ENCODE results near the gene TSPAN18.

TSPAN18 gene

DNA sequence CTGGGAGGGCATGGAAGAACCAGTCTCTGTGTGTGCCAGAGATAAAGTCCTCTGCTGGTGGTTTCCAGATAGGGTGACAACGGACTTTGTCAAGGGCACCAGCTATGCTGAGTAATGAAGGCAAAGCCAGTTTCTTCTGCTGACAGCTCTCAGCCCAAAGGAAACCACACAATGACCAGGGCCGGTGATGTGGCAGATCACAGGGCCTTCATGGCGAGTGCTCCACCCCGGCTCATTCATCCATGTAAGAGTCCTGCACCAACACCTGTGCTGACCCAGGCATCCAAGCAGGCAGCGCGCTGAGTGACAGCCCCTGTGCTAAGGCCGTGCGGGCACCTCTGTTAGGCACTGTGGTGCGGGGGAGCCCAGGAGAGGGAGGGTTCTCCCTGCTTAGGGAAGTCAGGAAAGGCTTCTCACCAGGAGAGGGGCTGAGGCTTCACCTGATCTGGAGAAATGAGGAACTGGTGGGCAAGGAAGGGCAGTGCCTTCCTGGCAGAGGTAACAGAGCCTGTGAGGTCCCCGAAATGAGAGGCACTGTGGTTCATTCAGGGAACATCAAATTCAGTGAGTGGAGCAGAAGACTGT is 190.1 kb downstream of the TSPAN18 start:
- no peak for DNase-seq (ENCODE audit: low spot score)

- DNase-seq (ENCODE audit: low spot score): no peak
Observed at GRCh38 chr11:44917741-44918140, 191.0 kb downstream of the TSPAN18 start.

GRCh38 chr11:44920451-44920850 is 193.7 kb downstream of the TSPAN18 start:
- no peak for DNase-seq (ENCODE audit: low spot score)

DNA sequence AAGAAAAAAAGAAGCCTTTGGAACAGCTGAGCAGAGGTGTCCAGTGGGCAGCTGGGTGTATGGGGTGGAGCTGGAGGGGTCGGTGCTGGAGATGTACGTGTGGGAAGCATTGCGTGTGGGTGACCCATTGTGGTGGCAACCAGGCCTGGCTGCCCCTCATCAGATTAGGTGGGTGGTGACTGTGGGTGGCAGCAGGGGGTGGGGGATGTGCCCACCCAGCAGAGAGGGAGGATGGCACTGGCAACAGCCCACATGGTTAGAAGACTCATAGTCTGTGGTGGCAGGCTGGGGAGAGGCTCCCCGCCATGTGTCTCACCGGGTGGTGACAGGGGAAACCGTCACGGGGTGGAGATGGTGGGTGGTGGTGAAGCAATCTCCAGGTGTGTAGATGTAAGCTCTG is 196.4 kb downstream of the TSPAN18 start:
- no peak for DNase-seq (ENCODE audit: low spot score)

DNA sequence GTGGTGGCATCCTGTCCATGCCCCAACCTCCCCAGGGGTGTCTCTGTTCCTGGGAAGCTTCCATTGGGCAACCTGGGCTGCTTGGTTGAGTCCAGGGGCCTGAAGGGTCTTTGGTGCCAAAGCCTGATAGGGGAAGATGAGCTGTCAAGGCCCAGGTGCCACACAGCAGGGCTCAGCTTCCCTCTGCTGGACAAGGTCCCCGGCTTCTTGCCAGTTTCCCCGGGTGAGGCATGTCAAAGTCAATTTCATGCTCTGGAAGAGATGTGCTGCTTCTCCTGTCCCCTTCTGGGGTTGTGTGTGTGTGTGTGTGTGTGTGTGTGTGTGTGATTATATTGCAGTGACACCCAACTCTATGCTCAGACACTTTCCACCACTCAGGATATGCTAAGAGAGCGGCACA is 197.0 kb downstream of the TSPAN18 start:
- DNase-seq (ENCODE audit: low spot score): no peak

DNA sequence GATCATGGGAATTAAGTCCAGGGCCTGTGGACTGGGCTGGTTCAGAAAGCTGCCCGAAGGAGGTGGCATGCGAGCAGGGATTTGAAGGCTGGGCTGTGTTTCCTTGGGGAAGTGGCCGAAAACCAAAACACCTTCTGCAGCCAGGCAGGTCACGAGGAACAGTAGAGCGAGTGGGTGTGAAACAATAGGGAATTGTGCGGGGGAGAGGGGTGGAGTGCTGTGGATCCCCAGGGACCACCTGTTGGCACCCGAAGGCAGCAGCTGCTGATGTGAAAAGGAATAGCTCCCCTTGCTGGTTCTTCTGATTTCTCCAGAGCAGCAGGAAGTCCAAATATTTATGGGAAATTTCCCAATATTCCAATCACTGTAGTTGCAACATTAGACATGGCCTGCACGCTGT is 199.3 kb downstream of the TSPAN18 start:
- DNase-seq (ENCODE audit: low spot score): no peak

GRCh38 chr11:44927174-44927661 is 200.5 kb downstream of the TSPAN18 start:
- peak; percentile 83 for DNase-seq (ENCODE audit: low spot score)

- no peak for DNase-seq (ENCODE audit: low spot score)
Observed at GRCh38 chr11:44928144-44928543, 201.4 kb downstream of the TSPAN18 start.

DNA sequence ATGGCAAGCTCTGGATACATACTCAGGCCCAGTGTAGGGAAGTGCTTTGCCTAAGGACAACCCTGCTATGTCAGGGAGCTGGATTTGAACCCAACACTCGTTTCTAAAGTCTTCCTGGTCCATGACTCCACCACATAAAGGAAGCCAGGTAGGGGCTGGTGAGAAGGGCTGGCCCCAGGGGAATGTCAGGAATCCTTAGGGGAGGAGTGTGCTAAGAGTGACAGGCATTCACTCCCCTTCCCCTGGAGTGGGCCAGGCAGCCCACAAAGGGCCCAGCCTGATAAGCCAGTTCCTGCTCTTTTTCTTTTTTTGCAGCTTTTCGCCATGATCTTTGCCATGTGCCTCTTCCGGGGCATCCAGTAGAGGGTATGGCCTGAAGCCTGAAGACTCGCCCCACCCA is 202.1 kb downstream of the TSPAN18 start:
- no peak for DNase-seq (ENCODE audit: low spot score)

GRCh38 chr11:44930588-44931302 is 204.0 kb downstream of the TSPAN18 start:
- DNase-seq (ENCODE audit: low spot score): no peak

DNA sequence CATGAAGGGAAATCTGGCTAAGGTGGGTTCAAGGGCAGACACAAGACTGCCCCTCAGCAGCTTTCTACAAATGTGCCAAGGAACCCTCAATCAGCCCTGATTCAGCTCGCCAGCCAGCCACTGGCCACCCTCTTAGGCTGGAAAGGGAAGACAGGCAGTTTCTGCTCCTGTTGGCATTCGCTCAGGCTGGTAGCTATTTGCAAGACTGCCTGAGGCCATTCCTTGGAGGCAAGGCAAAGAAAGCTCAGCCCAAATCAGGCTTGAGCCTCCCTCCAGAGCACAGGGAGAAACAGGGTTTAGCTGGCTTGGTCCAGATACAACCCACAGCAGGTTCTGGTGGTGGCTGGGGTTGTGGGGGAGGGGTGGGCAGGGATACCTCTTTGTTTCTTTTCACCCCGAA is 204.7 kb downstream of the TSPAN18 start:
- no peak for DNase-seq (ENCODE audit: low spot score)

DNA sequence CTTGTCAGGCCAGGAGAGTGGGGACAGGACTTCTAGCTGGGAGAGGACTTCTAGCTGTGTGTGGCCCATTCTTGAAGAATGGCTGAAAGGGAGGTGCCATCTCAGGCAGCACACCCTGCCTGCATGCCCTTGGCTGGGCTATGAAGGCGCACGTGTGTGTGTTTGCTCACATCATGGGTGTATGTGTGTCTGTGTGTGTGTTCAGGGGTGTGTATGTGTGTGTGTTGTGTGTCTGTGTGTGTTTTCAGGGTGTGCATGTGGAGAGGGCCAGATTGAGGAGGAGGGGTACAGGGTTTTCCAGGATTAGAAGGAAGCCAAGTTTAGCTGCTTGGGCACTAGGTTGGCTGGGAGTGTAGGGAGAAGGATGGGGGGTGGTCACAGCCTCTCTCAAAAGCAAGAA is 207.3 kb downstream of the TSPAN18 start:
- no peak for DNase-seq (ENCODE audit: low spot score)

DNA sequence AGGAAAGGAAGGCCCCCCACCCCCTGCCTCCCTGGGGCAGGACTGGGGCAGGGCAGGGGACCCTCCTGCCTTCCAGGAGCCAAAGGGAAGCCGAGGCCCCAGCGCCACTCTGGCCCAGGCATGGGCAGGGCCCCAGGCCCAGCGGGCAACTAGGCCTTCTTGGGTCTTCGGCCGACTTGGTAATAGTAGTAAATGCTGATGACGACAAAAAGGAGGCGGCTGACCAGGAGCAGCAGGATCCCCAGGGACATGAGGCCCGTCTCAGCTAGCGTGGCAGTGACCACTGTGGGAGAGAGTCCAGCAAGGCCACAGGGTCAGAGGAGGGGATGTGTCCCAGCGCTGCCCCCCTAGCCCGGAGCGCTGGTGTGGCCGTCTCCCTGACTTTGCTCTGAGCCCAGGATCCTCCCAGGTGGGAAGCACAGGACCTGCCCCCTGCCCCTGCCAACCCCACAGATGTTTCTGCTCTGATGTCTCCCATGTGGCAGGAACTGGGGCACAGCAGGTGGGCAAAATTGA is 208.0 kb downstream of the TSPAN18 start:
- DNase-seq (ENCODE audit: low spot score): no peak

DNA sequence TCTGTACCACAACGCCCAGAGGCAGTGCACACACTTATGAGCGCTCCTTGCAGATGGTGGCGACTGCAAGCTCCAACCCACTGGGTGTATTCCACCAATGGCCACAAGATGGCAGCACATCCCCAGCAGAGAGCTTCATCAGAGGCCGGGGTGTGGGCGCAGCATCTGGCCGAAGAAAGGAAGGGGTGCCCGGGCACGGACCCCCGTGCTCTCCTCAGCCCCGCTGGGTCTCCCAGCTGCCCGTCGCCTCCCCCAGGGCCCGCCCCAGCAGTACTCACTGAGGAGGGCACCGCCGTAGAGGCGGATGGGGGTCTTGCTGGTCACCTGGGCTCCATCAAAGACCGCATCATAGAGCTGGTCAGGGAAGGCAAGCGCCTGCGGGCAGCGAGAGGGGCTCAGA is 209.8 kb downstream of the TSPAN18 start:
- DNase-seq (ENCODE audit: low spot score): peak; percentile 76

- no peak for DNase-seq (ENCODE audit: low spot score)
Observed at GRCh38 chr11:44936951-44937543, 210.3 kb downstream of the TSPAN18 start.

DNA sequence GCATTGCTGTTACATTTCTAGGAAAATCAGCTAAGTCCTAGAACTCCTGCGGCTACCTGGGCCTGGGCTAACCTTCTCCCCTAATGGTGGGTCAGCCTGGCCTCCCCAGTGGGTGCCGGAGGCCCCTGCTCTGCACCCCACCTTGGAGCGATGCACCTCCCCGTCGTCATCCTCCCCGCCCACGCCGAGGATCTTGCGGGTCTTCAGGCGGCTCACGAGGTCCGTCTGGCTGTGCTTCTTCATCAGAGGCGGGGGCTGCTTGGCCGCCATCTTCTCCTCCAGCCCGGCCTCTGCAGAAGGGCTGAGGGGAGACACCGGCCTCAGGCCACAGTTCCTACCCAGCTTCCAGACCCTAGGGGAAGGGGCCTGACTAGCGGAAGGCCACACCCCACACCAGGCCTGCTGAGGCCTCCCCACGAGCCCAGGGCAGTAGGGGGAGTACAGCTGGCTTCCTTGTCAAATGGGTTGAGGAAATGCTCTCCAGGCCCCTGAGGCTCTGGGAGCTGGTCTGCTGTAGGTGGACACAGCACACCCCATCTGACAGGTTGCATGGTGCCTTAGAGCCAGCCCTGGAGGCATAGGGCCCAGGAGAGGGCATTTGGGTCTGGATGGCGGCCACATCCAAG is 211.4 kb downstream of the TSPAN18 start:
- no peak for DNase-seq (ENCODE audit: low spot score)

DNA sequence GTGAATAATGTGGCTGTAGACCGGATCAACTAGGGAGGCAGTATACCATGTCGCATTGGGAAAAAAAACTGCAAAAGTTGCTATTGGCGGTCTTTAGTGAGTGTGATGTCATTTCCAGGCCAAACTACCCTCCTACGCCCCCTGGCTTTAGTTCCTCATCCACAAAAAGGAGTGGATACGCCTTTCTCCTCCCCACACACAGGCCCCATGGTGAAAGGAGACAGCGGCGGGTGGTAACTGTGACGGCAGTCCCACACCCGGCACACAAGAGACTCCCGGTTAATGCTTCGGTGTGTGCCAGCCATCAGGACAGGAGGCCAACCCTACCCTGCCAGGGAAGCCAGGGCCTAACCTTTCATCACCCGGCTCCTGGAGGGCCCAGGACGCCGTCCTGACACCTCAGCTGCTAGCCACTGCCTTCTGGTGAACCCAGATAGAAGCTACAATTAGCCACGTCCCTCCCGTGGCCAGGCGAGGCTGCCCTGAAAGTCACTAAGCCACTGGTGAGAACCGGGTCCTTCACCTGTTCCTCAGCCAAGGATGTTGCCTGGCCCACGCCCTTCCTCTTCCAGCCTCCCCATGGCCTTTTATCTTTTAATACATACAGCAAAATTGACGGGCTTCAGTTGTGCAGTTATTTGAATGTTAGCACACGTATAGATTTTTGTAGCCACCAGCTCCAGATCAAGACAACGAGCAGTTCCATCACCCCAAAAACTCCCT is 213.1 kb downstream of the TSPAN18 start:
- DNase-seq (ENCODE audit: low spot score): no peak

GRCh38 chr11:44940404-44940803 is 213.6 kb downstream of the TSPAN18 start:
- DNase-seq (ENCODE audit: low spot score): no peak

- DNase-seq (ENCODE audit: low spot score): no peak
Observed at GRCh38 chr11:44940835-44941234, 214.1 kb downstream of the TSPAN18 start.

GRCh38 chr11:44941259-44942021 is 214.7 kb downstream of the TSPAN18 start:
- no peak for DNase-seq (ENCODE audit: low spot score)
